ENCODE results near the gene TMEM151B. TPM values are rescaled to one million over a fixed set of nuclear protein-coding genes. Genes with fewer than 3 reads are reported as not detected.

TMEM151B gene
- total RNA-seq, 1 donor from 2014 or later = 0.96 TPM

- no peak for DNase-seq (ENCODE audit: low spot score)
These were observed 5.9 kb upstream of the TMEM151B start for GRCh38 chr6:44264154-44265006.

GRCh38 chr6:44265007-44265721 lies 5.1 kb upstream of the TMEM151B start, which contains the start of gene NFKBIE:
Gene NFKBIE, minus strand, starts transcription at chr6:44265551. Its CDS starts 205 bp downstream, at chr6:44265346.
- DNase-seq (ENCODE audit: low spot score) = peak; percentile 94

- DNase-seq (ENCODE audit: low spot score) = no peak
These were observed 4.5 kb upstream of the TMEM151B start for GRCh38 chr6:44265722-44266233.

GRCh38 chr6:44266347-44266746 lies 3.9 kb upstream of the TMEM151B start:
- no peak for DNase-seq (ENCODE audit: low spot score)

- DNase-seq (ENCODE audit: low spot score) = no peak
These were observed 3.0 kb upstream of the TMEM151B start for GRCh38 chr6:44267252-44267651.

- peak; percentile 48 for DNase-seq (ENCODE audit: low spot score)
These were observed 2.1 kb upstream of the TMEM151B start for GRCh38 chr6:44268095-44268628.

GRCh38 chr6:44269178-44269920 lies 901 bp upstream of the TMEM151B start:
- no peak for DNase-seq (ENCODE audit: low spot score)

- DNase-seq (ENCODE audit: low spot score) = no peak
These were observed 516 bp downstream of the TMEM151B start for GRCh38 chr6:44270526-44271405.

- DNase-seq (ENCODE audit: low spot score) = no peak
These were observed 1.1 kb downstream of the TMEM151B start for GRCh38 chr6:44271406-44271723.

GRCh38 chr6:44271914-44272313 lies 1.7 kb downstream of the TMEM151B start:
- DNase-seq (ENCODE audit: low spot score) = no peak

GRCh38 chr6:44272529-44272928 lies 2.3 kb downstream of the TMEM151B start:
- DNase-seq (ENCODE audit: low spot score) = no peak

- no peak for DNase-seq (ENCODE audit: low spot score)
These were observed 2.8 kb downstream of the TMEM151B start for GRCh38 chr6:44272999-44273566.

- no peak for DNase-seq (ENCODE audit: low spot score)
These were observed 3.4 kb downstream of the TMEM151B start for GRCh38 chr6:44273617-44274016.

- DNase-seq (ENCODE audit: low spot score) = no peak
These were observed 5.1 kb downstream of the TMEM151B start for GRCh38 chr6:44275271-44275748.

- no peak for DNase-seq (ENCODE audit: low spot score)
These were observed 5.7 kb downstream of the TMEM151B start for GRCh38 chr6:44275749-44276648.

GRCh38 chr6:44276667-44277640 lies 6.7 kb downstream of the TMEM151B start:
- DNase-seq (ENCODE audit: low spot score) = no peak

GRCh38 chr6:44277763-44278162 lies 7.5 kb downstream of the TMEM151B start:
- no peak for DNase-seq (ENCODE audit: low spot score)

- DNase-seq (ENCODE audit: low spot score) = no peak
These were observed 8.1 kb downstream of the TMEM151B start for GRCh38 chr6:44278315-44278714.

All from umbilical cord (tissue), 2 donors.